Natural killer cell (primary cell): Measurements from ENCODE around the gene CCL24. TPM values are rescaled to one million over a fixed set of nuclear protein-coding genes. Genes with fewer than 3 reads are reported as not detected.

Source experiments
- ATAC-seq, 3 donors: fragments of 150-1000 bp in 2 of 3; fragments of 200-7000 bp in 1 of 3; cut with Tn5 transposase; 1 replicate in 1 of 3; 2 replicates in 2 of 3; pipeline ENCODE4 v1.10.0; 2021; ENCODE audit warnings: mild to moderate bottlenecking in 2 of 3, moderate library complexity in 2 of 3
- DNase-seq, 2 donors: peaks; one replicate each; pipeline versions ENCODE4 v3.0.0 to v3.0.0-alpha.2; 2013 to 2021; ENCODE audit warnings: mixed read lengths in 1 of 2
- H3K27ac ChIP-seq: one replicate; pipeline ENCODE4 v1.5.1; 2013; ENCODE audit warnings: mild to moderate bottlenecking, low read length
- H3K27me3 ChIP-seq: one replicate; pipeline ENCODE4 v1.6.1; 2013; ENCODE audit warnings: low read length; ENCODE audit not compliant: control insufficient read depth, insufficient read depth
- H3K36me3 ChIP-seq: one replicate; pipeline ENCODE4 v1.6.1; 2013; ENCODE audit warnings: low read length; ENCODE audit not compliant: control insufficient read depth, insufficient read depth
- H3K4me1 ChIP-seq: one replicate; pipeline ENCODE4 v1.6.1; 2013; ENCODE audit warnings: low read length; ENCODE audit not compliant: control insufficient read depth, insufficient read depth
- H3K4me3 ChIP-seq: one replicate; pipeline ENCODE4 v1.5.1; 2013; ENCODE audit warnings: low read length
- H3K9me3 ChIP-seq: one replicate; pipeline ENCODE4 v1.6.1; 2013; ENCODE audit warnings: low read length; ENCODE audit not compliant: control insufficient read depth, insufficient read depth
- H3K27ac Mint-ChIP-seq, 2 donors: one replicate each; pipeline ENCODE4 v1.8.0; 2022; ENCODE audit warnings: mild to moderate bottlenecking in 2 of 2, mixed read lengths in 2 of 2, moderate library complexity in 1 of 2
- H3K27me3 Mint-ChIP-seq, 2 donors: one replicate each; pipeline ENCODE4 v1.8.0; 2022; ENCODE audit warnings: low read depth in 2 of 2, mixed read lengths in 2 of 2
- H3K36me3 Mint-ChIP-seq: one replicate; pipeline ENCODE4 v1.8.0; 2022; ENCODE audit warnings: mixed read lengths
- H3K4me1 Mint-ChIP-seq, 2 donors: one replicate each; pipeline ENCODE4 v1.8.0; 2022; ENCODE audit warnings: mixed read lengths in 2 of 2
- H3K4me3 Mint-ChIP-seq: one replicate; pipeline ENCODE4 v1.8.0; 2022; ENCODE audit warnings: mild to moderate bottlenecking, moderate library complexity, mixed read lengths
- H3K9me3 Mint-ChIP-seq, 2 donors: one replicate each; pipeline ENCODE4 v1.8.0; 2022; ENCODE audit warnings: mixed read lengths in 2 of 2
- CTCF ChIP-seq: fragments of 200-600 bp; IDR thresholded peaks from one replicate; pipeline ENCODE4 v1.8.0; 2022; ENCODE audit warnings: antibody characterized with exemption
- WGBS: methylation state at CpG from one replicate; pipeline ENCODE4 v1.1.7; 2013; ENCODE audit warnings: missing lambda C conversion rate; ENCODE audit not compliant: insufficient coverage; 5-methylcytosine and 5-hydroxymethylcytosine counted together
- intact Hi-C: fragments of 100-400 bp; cut with micrococcal nuclease; formaldehyde crosslinking; loops from one replicate; pipeline ENCODE4 v1.14.2; 2022
- total RNA-seq, 4 donors: library from RNA; stranded (reverse); fragments of 120-200 nt in 1 of 4; gene quantifications; one replicate each; pipeline versions ENCODE4 v1.2.3 to v1.2.4, GENCODE V29; 2013 to 2022

Gene CCL24
- total RNA-seq, 3 donors from 2014 or later (not counting 1 experiment from before 2014, with no cell fraction given) = not detected

GRCh38 chr7:75823198-75823910, 9.7 kb upstream of the CCL24 start:
- H3K9me3 Mint-ChIP-seq = peaks cover 0 to 3% of the 10 kb centered on the region in 2 donors
- Histone ChIP-seq H3K36me3 (no peaks in the 10 kb centered on the region), H3K4me1 (no peaks in the 10 kb centered on the region), H3K4me3 (no peak overlapping the region), H3K27ac (no peak overlapping the region), H3K27me3 (no peaks in the 10 kb centered on the region), H3K9me3 (no peaks in the 10 kb centered on the region)
- H3K27ac Mint-ChIP-seq = no peak overlapping the region
- H3K36me3 Mint-ChIP-seq = no peaks in the 10 kb centered on the region
- no peaks in the 10 kb centered on the region for H3K4me1 Mint-ChIP-seq
- WGBS = 77% methylated on average over 9 of the region's 9 CpGs
- no peak for ATAC-seq
- DNase-seq = no peak
- intact Hi-C loops = no loop called here
- H3K27me3 Mint-ChIP-seq = peaks cover 0 to 7% of the 10 kb centered on the region in 2 donors
- no peak for TF ChIP-seq CTCF
- no peak overlapping the region for H3K4me3 Mint-ChIP-seq

GRCh38 chr7:75820688-75821087, 7.1 kb upstream of the CCL24 start:
- TF ChIP-seq CTCF = no peak
- Histone ChIP-seq H3K9me3 (no peaks in the 10 kb centered on the region), H3K36me3 (no peaks in the 10 kb centered on the region), H3K4me1 (no peaks in the 10 kb centered on the region), H3K27me3 (no peaks in the 10 kb centered on the region), H3K27ac (no peak overlapping the region), H3K4me3 (no peak overlapping the region)
- Mint-ChIP-seq H3K4me3 (no peak overlapping the region), H3K36me3 (no peaks in the 10 kb centered on the region), H3K27me3 (peaks cover 0 to 7% of the 10 kb centered on the region in 2 donors), H3K27ac (no peak overlapping the region), H3K9me3 (peaks cover 0 to 3% of the 10 kb centered on the region in 2 donors), H3K4me1 (no peaks in the 10 kb centered on the region)
- ATAC-seq (no peak), DNase-seq (no peak)
- intact Hi-C loops = no loop called here
- WGBS = 83% methylated on average over 1 of the region's 1 CpG

GRCh38 chr7:75819711-75820110, 6.1 kb upstream of the CCL24 start:
- DNase-seq = no peak
- intact Hi-C loops = no loop called here
- Mint-ChIP-seq H3K27me3 (peaks cover 0 to 7% of the 10 kb centered on the region in 2 donors), H3K27ac (no peak overlapping the region), H3K36me3 (no peaks in the 10 kb centered on the region), H3K4me1 (no peaks in the 10 kb centered on the region), H3K4me3 (no peak overlapping the region), H3K9me3 (peaks cover 0 to 3% of the 10 kb centered on the region in 2 donors)
- Histone ChIP-seq H3K9me3 (no peaks in the 10 kb centered on the region), H3K36me3 (no peaks in the 10 kb centered on the region), H3K4me1 (no peaks in the 10 kb centered on the region), H3K4me3 (no peak overlapping the region), H3K27ac (no peak overlapping the region), H3K27me3 (no peaks in the 10 kb centered on the region)
- WGBS = 85% methylated on average over 2 of the region's 2 CpGs
- no peak for TF ChIP-seq CTCF
- no peak for ATAC-seq

GRCh38 chr7:75818472-75818871, 4.9 kb upstream of the CCL24 start:
- H3K27ac Mint-ChIP-seq = no peak overlapping the region
- no peaks in the 10 kb centered on the region for H3K36me3 Mint-ChIP-seq
- H3K4me3 ChIP-seq = no peak overlapping the region
- no peak overlapping the region for H3K27ac ChIP-seq
- no peak for DNase-seq
- H3K4me1 ChIP-seq = no peaks in the 10 kb centered on the region
- no peaks in the 10 kb centered on the region for H3K36me3 ChIP-seq
- intact Hi-C loops = no loop called here
- H3K27me3 Mint-ChIP-seq = peaks cover 0 to 7% of the 10 kb centered on the region in 2 donors
- no peak overlapping the region for H3K4me3 Mint-ChIP-seq
- H3K4me1 Mint-ChIP-seq = no peaks in the 10 kb centered on the region
- peaks cover 0 to 3% of the 10 kb centered on the region in 2 donors for H3K9me3 Mint-ChIP-seq
- 74% methylated on average over 3 of the region's 5 CpGs for WGBS
- no peak for TF ChIP-seq CTCF
- H3K27me3 ChIP-seq = no peaks in the 10 kb centered on the region
- ATAC-seq = no peak
- H3K9me3 ChIP-seq = no peaks in the 10 kb centered on the region
